Neural cell (in vitro differentiated cells): ENCODE data around the gene ANKIB1. TPM values are rescaled to one million over a fixed set of nuclear protein-coding genes. Genes with fewer than 3 reads are reported as not detected.

ENCODE experiments used
- H2AFZ ChIP-seq: fragments of 200-600, 300-800 bp; sonication (generic), shearing (Covaris generic); 2 replicates; pipeline ENCODE4 v1.6.0; 2014; ENCODE audit warnings: low read depth, mild to moderate bottlenecking, antibody characterized with exemption, low read length, moderate library complexity
- H3F3A ChIP-seq: fragments of 200-600 bp; shearing (Covaris generic); 2 replicates; pipeline ENCODE4 v1.6.1; 2016; ENCODE audit warnings: mild to moderate bottlenecking, moderate library complexity, mixed read lengths, antibody characterized with exemption, low read length; ENCODE audit not compliant: insufficient read depth, poor library complexity, severe bottlenecking
- H3K27ac ChIP-seq: fragments of 200-600, 300-800 bp; sonication (generic), shearing (Covaris generic); 2 replicates; pipeline ENCODE4 v1.5.1; 2014; ENCODE audit warnings: mild to moderate bottlenecking, low read length, moderate library complexity
- H3K27me3 ChIP-seq: fragments of 300-800, 200-600 bp; sonication (generic), shearing (Covaris generic); 2 replicates; pipeline ENCODE4 v1.6.0; 2014; ENCODE audit warnings: mild to moderate bottlenecking, low read depth, low read length, moderate library complexity; ENCODE audit not compliant: insufficient read depth
- H3K36me3 ChIP-seq: fragments of 300-800, 200-600 bp; sonication (generic), shearing (Covaris generic); 2 replicates; pipeline ENCODE4 v1.5.1; 2014; ENCODE audit warnings: mild to moderate bottlenecking, antibody characterized with exemption, low read length, moderate library complexity; ENCODE audit not compliant: insufficient read depth
- H3K4me2 ChIP-seq: fragments of 300-800, 200-600 bp; sonication (generic), shearing (Covaris generic); 2 replicates; pipeline ENCODE4 v1.6.0; 2014; ENCODE audit warnings: mild to moderate bottlenecking, low read length
- H3K4me3 ChIP-seq: fragments of 300-800, 200-600 bp; sonication (generic), shearing (Covaris generic); 2 replicates; pipeline ENCODE4 v1.5.1; 2014; ENCODE audit warnings: mild to moderate bottlenecking, low read length, moderate library complexity
- H3K79me2 ChIP-seq: fragments of 200-600 bp; shearing (Covaris generic); replicated peaks from 2 replicates; pipeline ENCODE4 v1.6.0; 2014; ENCODE audit warnings: mild to moderate bottlenecking, low read length, moderate library complexity; ENCODE audit not compliant: insufficient read depth
- H3K9ac ChIP-seq: fragments of 300-800, 200-600 bp; sonication (generic), shearing (Covaris generic); 2 replicates; pipeline ENCODE4 v1.6.1; 2016; ENCODE audit warnings: mild to moderate bottlenecking, low read length, mixed read lengths
- H3K9me2 ChIP-seq: fragments of 200-600 bp; shearing (Covaris generic); 2 replicates; pipeline ENCODE4 v1.6.1; 2016; ENCODE audit warnings: mild to moderate bottlenecking, low read length, mixed read lengths; ENCODE audit not compliant: insufficient read depth
- H3K9me3 ChIP-seq: fragments of 200-600, 300-800 bp; sonication (generic), shearing (Covaris generic); 2 replicates; pipeline ENCODE4 v1.6.1; 2016; ENCODE audit warnings: mild to moderate bottlenecking, mixed run types, low read length, moderate library complexity, mixed read lengths
- H4K20me1 ChIP-seq: fragments of 200-600 bp; shearing (Covaris generic); 2 replicates; pipeline ENCODE4 v1.6.1; 2016; ENCODE audit warnings: mild to moderate bottlenecking, mixed run types; ENCODE audit not compliant: insufficient read depth
- CTCF ChIP-seq: fragments of 450-650 bp; IDR thresholded peaks from 2 replicates; pipeline ENCODE4 v1.5.1; 2014; ENCODE audit warnings: antibody characterized with exemption, mild to moderate bottlenecking, moderate library complexity; ENCODE audit not compliant: poor library complexity, severe bottlenecking
- EP300 ChIP-seq: fragments of 450-650 bp; conservative IDR thresholded peaks from 2 replicates; pipeline ENCODE4 v1.6.1; 2014; ENCODE audit warnings: antibody characterized with exemption, mild to moderate bottlenecking, moderate library complexity; ENCODE audit not compliant: poor library complexity, severe bottlenecking
- EZH2 ChIP-seq: fragments of 200-600, 300-800 bp; shearing (Covaris generic), sonication (generic); IDR thresholded peaks from 2 replicates; pipeline ENCODE4 v1.6.1; 2014; ENCODE audit warnings: antibody characterized with exemption, low read length, borderline replicate concordance, mild to moderate bottlenecking; ENCODE audit not compliant: insufficient read depth, poor library complexity, severe bottlenecking
- MXI1 ChIP-seq: fragments of 450-650 bp; conservative IDR thresholded peaks from 2 replicates; pipeline ENCODE4 v1.6.1; 2014; ENCODE audit warnings: antibody characterized with exemption, mild to moderate bottlenecking; ENCODE audit not compliant: poor library complexity, severe bottlenecking
- POLR2AphosphoS5 ChIP-seq: IDR thresholded peaks from 2 replicates; pipeline ENCODE4 v1.6.1; 2012
- RAD21 ChIP-seq: fragments of 450-650 bp; conservative IDR thresholded peaks from 2 replicates; pipeline ENCODE4 v1.6.1; 2014; ENCODE audit warnings: antibody characterized with exemption, mild to moderate bottlenecking, moderate library complexity
- REST ChIP-seq: IDR thresholded peaks from 2 replicates; pipeline ENCODE4 v1.6.1; 2012; ENCODE audit warnings: borderline replicate concordance
- SMC3 ChIP-seq: fragments of 450-650 bp; conservative IDR thresholded peaks from 2 replicates; pipeline ENCODE4 v1.6.1; 2014; ENCODE audit warnings: antibody characterized with exemption, mild to moderate bottlenecking, moderate library complexity; ENCODE audit not compliant: poor library complexity
- TAF1 ChIP-seq: IDR thresholded peaks from 2 replicates; pipeline ENCODE4 v1.6.1; 2012; ENCODE audit warnings: low read depth
- polyA plus RNA-seq: library from polyadenylated mRNA; depleted of rRNA; stranded (reverse); fragments of >200 nt; gene quantifications from 2 replicates; pipeline ENCODE4 v1.2.3, GENCODE V29; 2014

ANKIB1 gene
- polyA plus RNA-seq, 1 donor from 2014 or later = 83.0 TPM

GRCh38 chr7:92368741-92369140, 123.0 kb downstream of the ANKIB1 start:
- Histone ChIP-seq H3F3A (no peaks in the 10 kb centered on the region), H3K36me3 (peaks cover 4% of the 10 kb centered on the region), H3K79me2 (no peaks in the 10 kb centered on the region), H4K20me1 (no peaks in the 10 kb centered on the region), H3K4me2 (no peak overlapping the region), H3K4me3 (no peak overlapping the region), H3K9ac (no peak overlapping the region), H3K9me2 (no peaks in the 10 kb centered on the region), H2AFZ (no peak overlapping the region), H3K27me3 (no peaks in the 10 kb centered on the region), H3K27ac (no peak overlapping the region), H3K9me3 (no peaks in the 10 kb centered on the region)
- TF ChIP-seq CTCF (no peak), RAD21 (no peak), MXI1 (no peak), EP300 (no peak), TAF1 (no peak), POLR2AphosphoS5 (no peak), SMC3 (no peak)

GRCh38 chr7:92375013-92375412, 129.2 kb downstream of the ANKIB1 start:
- no peak overlapping the region for H2AFZ ChIP-seq
- no peaks in the 10 kb centered on the region for H3K79me2 ChIP-seq
- H3K36me3 ChIP-seq = no peaks in the 10 kb centered on the region
- no peaks in the 10 kb centered on the region for H4K20me1 ChIP-seq
- H3K27ac ChIP-seq = no peak overlapping the region
- no peak overlapping the region for H3K4me2 ChIP-seq
- no peak for TF ChIP-seq RAD21
- no peak for TF ChIP-seq SMC3
- no peak for TF ChIP-seq POLR2AphosphoS5
- TF ChIP-seq TAF1 = no peak
- TF ChIP-seq CTCF = no peak
- TF ChIP-seq REST = no peak
- no peak for TF ChIP-seq EZH2
- TF ChIP-seq MXI1 = no peak
- TF ChIP-seq EP300 = no peak
- no peaks in the 10 kb centered on the region for H3F3A ChIP-seq
- no peaks in the 10 kb centered on the region for H3K9me2 ChIP-seq
- H3K4me3 ChIP-seq = no peak overlapping the region
- H3K27me3 ChIP-seq = no peaks in the 10 kb centered on the region
- H3K9me3 ChIP-seq = peaks cover 3% of the 10 kb centered on the region
- H3K9ac ChIP-seq = no peak overlapping the region
